Lower leg skin (tissue), 4 donors: ENCODE data around the gene SH3RF2. TPM values are rescaled to one million over a fixed set of nuclear protein-coding genes. Genes with fewer than 3 reads are reported as not detected.

Experiments used
- DNase-seq, 2 donors: peaks; one replicate each; pipeline ENCODE4 v3.0.0-alpha.2; 2019; ENCODE audit warnings: low spot score in 2 of 2
- H3K4me3 ChIP-seq: fragments of 200-600 bp; sonication (generic); 2 replicates; pipeline ENCODE4 v1.5.1; 2017; ENCODE audit warnings: mild to moderate bottlenecking, low read depth; ENCODE audit not compliant: poor library complexity, severe bottlenecking
- POLR2A ChIP-seq, 2 donors: fragments of 450-650 bp; IDR thresholded peaks; one replicate each; pipeline ENCODE4 v1.6.1; 2016 to 2017; ENCODE audit warnings: antibody characterized with exemption in 2 of 2, mild to moderate bottlenecking in 1 of 2, moderate library complexity in 1 of 2
- WGBS, 2 donors: methylation state at CpG; one replicate each; pipeline ENCODE4 v1.1.5; 2018; 5-methylcytosine and 5-hydroxymethylcytosine counted together
- intact Hi-C: fragments of 100-400 bp; cut with DNase I; formaldehyde crosslinking; loops from one replicate; pipeline ENCODE4 v1.15.0; 2023; ENCODE audit warnings: low total_unique reads
- total RNA-seq, 4 donors: library from RNA; depleted of rRNA; stranded (reverse); fragments of >200 nt; gene quantifications; one replicate each; pipeline ENCODE4 v1.1.0, GENCODE V29; 2016
- TF ChIP-seq, protein P1 (sequence below), 3 donors: fragments of 450-650 bp; IDR thresholded peaks; one replicate each; pipeline ENCODE4 v1.5.1; 2016; ENCODE audit warnings: antibody characterized with exemption in 3 of 3, mild to moderate bottlenecking in 3 of 3, moderate library complexity in 2 of 3

Gene SH3RF2
- total RNA-seq, 4 donors from 2014 or later, result 109 to 169 (median 121) TPM

DNA sequence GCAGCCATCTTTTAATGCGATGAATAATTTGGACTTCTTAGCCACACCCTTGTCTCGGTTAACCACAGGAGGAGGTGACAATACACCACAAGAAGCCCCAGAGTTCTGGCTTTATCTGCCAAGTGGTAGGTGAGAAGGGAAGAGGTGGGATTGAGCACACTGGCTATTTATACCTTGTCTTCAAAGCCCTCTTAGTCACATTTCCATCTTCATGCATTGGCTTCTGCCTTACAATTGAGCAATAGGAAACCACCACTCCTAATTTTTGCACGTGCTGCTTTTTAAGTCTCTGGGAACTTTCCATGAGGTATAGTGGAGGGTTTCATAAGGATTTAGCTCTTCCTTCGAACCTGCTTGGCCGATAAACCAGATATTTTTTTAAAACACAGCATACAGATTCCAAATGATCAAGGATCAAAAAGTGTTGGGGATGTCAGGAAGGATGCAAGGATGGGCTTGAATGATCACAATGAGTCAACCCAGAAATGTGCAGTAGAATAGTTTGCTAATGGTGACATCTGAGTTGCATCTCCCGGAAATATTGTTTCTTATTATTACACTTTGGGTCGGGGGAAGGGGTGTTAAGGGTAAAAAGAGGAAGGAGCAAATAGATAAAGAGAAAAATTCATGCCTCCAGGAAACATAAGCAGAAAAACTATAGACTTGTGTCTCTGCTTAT lies 143.5 kb downstream of the SH3RF2 start:
- no peak for DNase-seq
- TF ChIP-seq, protein P1, sequence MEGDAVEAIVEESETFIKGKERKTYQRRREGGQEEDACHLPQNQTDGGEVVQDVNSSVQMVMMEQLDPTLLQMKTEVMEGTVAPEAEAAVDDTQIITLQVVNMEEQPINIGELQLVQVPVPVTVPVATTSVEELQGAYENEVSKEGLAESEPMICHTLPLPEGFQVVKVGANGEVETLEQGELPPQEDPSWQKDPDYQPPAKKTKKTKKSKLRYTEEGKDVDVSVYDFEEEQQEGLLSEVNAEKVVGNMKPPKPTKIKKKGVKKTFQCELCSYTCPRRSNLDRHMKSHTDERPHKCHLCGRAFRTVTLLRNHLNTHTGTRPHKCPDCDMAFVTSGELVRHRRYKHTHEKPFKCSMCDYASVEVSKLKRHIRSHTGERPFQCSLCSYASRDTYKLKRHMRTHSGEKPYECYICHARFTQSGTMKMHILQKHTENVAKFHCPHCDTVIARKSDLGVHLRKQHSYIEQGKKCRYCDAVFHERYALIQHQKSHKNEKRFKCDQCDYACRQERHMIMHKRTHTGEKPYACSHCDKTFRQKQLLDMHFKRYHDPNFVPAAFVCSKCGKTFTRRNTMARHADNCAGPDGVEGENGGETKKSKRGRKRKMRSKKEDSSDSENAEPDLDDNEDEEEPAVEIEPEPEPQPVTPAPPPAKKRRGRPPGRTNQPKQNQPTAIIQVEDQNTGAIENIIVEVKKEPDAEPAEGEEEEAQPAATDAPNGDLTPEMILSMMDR (IDR thresholded peaks at IDR 0.05), result no peak
- TF ChIP-seq POLR2A (IDR thresholded peaks at IDR 0.05), result no peak
- WGBS, 2 donors, result 48 to 55% methylated on average over 7 of the region's 7 CpGs
- intact Hi-C loops, result no loop called here
- H3K4me3 ChIP-seq, result no peak overlapping the region

DNA sequence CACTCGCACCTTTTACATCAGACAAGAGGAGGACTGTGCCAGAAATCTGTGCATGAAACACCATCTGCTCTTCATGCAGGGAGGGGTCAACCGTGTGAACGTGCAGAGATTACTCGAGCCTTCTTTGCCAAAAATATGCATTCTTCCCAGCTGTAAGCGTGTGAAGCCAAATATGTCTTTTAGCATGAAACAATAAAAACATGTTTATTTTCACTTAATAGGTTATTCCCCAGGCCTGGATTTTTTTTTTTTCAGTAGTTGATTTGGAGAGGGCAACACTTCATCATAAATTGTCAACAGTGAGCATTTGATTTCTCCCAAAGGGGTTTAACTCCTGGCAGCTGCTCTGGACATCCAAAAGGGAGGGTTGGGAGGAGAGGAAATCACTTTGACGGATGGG lies 145.2 kb downstream of the SH3RF2 start:
- no peak for DNase-seq
- 38 to 39% methylated on average over 6 of the region's 6 CpGs for WGBS, 2 donors
- intact Hi-C loops, result no loop called here
- TF ChIP-seq, protein P1 (IDR thresholded peaks at IDR 0.05), result no peak
- no peak for TF ChIP-seq POLR2A (IDR thresholded peaks at IDR 0.05)
- no peak overlapping the region for H3K4me3 ChIP-seq

DNA sequence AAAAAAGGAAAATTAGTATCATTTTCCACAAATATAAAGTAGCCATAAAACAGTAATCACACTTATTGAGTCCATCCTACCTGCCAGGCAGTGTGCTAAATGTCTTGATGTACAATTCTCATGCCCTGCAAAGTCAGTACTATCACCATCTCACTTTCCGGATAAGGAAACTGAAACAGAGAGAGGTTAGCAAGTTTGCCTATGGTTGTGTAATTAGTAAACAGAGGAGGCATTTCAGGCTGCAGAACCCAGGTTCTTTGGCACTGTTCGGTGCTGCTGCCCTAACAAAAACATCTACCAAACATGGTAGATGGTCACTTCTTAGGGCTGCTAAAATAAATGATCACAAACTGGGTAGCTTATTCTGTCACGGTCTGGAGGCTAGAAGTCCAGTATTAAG lies 146.4 kb downstream of the SH3RF2 start:
- WGBS, 2 donors, result 90 to 94% methylated on average over 3 of the region's 3 CpGs
- TF ChIP-seq, protein P1 (IDR thresholded peaks at IDR 0.05), result no peak
- no peak for TF ChIP-seq POLR2A (IDR thresholded peaks at IDR 0.05)
- DNase-seq, result no peak
- H3K4me3 ChIP-seq, result no peak overlapping the region
- intact Hi-C loops, result no loop called here

GRCh38 chr5:146084376-146084775 lies 148.0 kb downstream of the SH3RF2 start:
- DNase-seq, result no peak
- intact Hi-C loops, result no loop called here
- TF ChIP-seq, protein P1 (IDR thresholded peaks at IDR 0.05), result no peak
- TF ChIP-seq POLR2A (IDR thresholded peaks at IDR 0.05), result no peak
- WGBS, 2 donors, result 83 to 93% methylated on average over 4 of the region's 4 CpGs
- no peak overlapping the region for H3K4me3 ChIP-seq

- intact Hi-C loops, result no loop called here
- TF ChIP-seq, protein P1 (IDR thresholded peaks at IDR 0.05), result no peak
- TF ChIP-seq POLR2A (IDR thresholded peaks at IDR 0.05), result no peak
- 94 to 98% methylated on average over 3 of the region's 3 CpGs for WGBS, 2 donors
These were observed 151.7 kb downstream of the SH3RF2 start for GRCh38 chr5:146088098-146088497.

DNA sequence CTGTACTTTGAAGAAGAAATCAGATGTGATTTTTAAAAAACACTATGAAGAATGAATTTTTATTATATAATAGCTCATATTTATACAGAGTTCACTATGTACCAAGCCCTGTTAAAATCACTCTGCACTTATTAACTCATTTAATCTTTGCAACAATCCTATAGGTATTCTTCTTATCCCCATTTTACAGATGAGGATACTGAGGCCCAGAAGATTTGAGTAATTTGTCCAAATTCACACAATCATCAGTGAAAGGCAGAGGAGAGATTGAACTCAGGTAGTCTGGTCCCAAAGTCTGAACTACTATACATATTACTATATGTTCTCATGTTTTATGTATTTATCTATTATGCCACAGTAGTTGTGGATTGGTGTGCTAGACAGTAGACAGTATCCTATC lies 152.9 kb downstream of the SH3RF2 start:
- no peak for DNase-seq
- TF ChIP-seq, protein P1 (IDR thresholded peaks at IDR 0.05), result no peak
- no peak for TF ChIP-seq POLR2A (IDR thresholded peaks at IDR 0.05)
- intact Hi-C loops, result no loop called here
- H3K4me3 ChIP-seq, result no peak overlapping the region

More at GRCh38 chr5:146088098-146088497, 151.7 kb downstream of the SH3RF2 start:
- DNase-seq, result no peak
- H3K4me3 ChIP-seq, result no peak overlapping the region
